ENCODE measurements around the gene TSPOAP1. TPM values are rescaled to one million over a fixed set of nuclear protein-coding genes. Genes with fewer than 3 reads are reported as not detected.
A peak's percentile ranks its signal among the peaks of the same experiment; 100 is the strongest.

TSPOAP1 gene
- total and polyA plus RNA-seq, 8 donors = 6.5 to 68.8 (median 11.6) TPM; not detected in 1

DNA sequence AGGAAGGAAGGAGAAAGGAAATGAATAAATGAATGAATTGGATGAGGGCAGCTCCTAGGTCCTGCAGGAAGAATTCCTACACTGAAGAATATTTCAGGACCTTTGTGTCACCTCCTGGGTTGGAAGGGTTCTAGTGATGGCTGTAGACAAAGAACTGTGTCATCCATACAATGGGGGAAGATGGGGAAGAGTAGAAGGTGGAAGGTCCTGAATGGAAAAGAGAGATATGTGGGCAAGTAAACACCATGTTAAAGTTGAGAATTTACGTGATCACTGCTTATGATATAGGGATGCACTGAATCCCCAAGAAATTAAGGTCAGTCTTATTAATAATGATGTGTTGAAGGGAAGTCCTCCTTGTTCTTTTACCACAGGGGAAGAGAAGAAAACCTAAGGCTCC lies 27.6 kb upstream of the TSPOAP1 start:
- TF ChIP-seq POLR2AphosphoS5 (IDR thresholded peaks at IDR 0.05) (no peak), EP300 (IDR thresholded peaks at IDR 0.05) (no peak), POLR2A (IDR thresholded peaks at IDR 0.05) (no peak)
- TF ChIP-seq, protein P1, sequence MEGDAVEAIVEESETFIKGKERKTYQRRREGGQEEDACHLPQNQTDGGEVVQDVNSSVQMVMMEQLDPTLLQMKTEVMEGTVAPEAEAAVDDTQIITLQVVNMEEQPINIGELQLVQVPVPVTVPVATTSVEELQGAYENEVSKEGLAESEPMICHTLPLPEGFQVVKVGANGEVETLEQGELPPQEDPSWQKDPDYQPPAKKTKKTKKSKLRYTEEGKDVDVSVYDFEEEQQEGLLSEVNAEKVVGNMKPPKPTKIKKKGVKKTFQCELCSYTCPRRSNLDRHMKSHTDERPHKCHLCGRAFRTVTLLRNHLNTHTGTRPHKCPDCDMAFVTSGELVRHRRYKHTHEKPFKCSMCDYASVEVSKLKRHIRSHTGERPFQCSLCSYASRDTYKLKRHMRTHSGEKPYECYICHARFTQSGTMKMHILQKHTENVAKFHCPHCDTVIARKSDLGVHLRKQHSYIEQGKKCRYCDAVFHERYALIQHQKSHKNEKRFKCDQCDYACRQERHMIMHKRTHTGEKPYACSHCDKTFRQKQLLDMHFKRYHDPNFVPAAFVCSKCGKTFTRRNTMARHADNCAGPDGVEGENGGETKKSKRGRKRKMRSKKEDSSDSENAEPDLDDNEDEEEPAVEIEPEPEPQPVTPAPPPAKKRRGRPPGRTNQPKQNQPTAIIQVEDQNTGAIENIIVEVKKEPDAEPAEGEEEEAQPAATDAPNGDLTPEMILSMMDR (IDR thresholded peaks at IDR 0.05) = no peak
- Histone ChIP-seq H3K36me3 (peaks cover 0 to 31% (median 25%) of the 10 kb centered on the region in 4 donors), H3K27me3 (no peaks in the 10 kb centered on the region), H3K4me3 (no peak overlapping the region), H3K27ac (no peak overlapping the region), H3K9me3 (no peaks in the 10 kb centered on the region), H3K4me1 (peaks cover 10 to 16% (median 15%) of the 10 kb centered on the region in 4 donors)
- intact Hi-C loops (cut with DNase I; ENCODE audit: low total_unique reads) = no loop called here
- no peak for DNase-seq
- WGBS, 5 donors = 87 to 100% (median 92%) methylated on average over 1 of the region's 1 CpG

DNA sequence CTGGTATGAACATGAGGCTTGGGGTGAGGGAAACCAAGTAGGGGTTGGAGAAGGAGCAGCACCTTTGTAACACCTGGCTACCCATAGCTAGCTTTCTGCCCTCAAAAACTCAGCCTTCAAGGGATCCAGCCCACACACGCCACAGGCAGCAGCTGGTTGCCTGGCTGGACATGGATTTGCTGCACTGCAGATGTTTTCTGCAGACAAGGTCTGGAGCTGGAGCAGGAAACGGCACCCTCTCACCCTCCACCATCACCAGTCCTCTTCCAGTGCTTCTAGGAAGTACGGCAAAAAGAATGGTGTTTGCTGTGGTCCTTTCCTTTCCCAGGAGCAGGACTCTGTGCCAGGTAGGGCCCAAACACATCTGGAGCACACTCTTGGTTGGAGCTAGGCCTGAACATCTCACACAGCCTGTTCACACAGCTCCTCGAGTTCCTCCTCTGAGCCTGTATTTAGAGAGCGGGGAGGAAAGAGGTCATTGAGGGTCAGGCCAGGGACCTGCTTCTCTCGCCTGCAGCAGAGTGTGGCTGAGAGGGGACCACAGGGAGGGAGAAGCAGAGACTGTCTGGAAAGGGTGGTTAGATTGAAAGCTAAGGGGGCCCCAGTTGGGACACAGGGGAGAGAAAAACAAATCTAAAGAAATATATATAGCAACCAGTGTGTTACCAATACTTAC lies 26.1 kb upstream of the TSPOAP1 start:
- H3K36me3 ChIP-seq = peaks cover 7 to 34% (median 30%) of the 10 kb centered on the region in 4 donors
- intact Hi-C loops (cut with DNase I; ENCODE audit: low total_unique reads) = no loop called here
- no peaks in the 10 kb centered on the region for H3K27me3 ChIP-seq
- 52 to 71% (median 62%) methylated on average over 6 of the region's 6 CpGs for WGBS, 5 donors
- TF ChIP-seq EP300 (IDR thresholded peaks at IDR 0.05) (no peak), POLR2AphosphoS5 (IDR thresholded peaks at IDR 0.05) (no peak), POLR2A (IDR thresholded peaks at IDR 0.05) (no peak)
- TF ChIP-seq, protein P1 (IDR thresholded peaks at IDR 0.05) = no peak
- DNase-seq = no peak
- H3K4me1 ChIP-seq = peaks cover 15 to 32% (median 24%) of the 10 kb centered on the region in 4 donors
- H3K9me3 ChIP-seq = no peaks in the 10 kb centered on the region
- no peak overlapping the region for H3K4me3 ChIP-seq
- no peak overlapping the region for H3K27ac ChIP-seq

DNA sequence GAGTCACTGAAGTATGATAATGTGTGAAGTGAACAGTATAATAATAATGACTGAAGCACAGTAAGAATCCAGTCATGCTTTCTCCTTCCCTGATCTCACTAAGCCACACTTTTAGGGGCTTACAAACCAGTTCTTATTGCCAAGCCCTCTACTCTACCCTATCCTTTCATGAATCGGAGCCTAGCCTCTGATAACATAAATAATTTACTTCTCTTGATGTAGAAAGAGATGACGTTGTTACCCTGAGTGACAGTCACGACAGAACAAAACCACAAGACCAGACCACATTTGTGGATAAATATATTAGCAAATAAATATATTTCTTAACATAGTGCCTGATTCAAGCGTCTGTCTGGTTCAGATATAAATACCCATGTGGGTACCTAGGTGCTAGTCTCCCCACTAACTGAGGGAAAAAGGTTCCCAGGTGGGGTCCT lies 24.8 kb upstream of the TSPOAP1 start:
- 34 to 50% (median 44%) methylated on average over 4 of the region's 4 CpGs for WGBS, 5 donors
- Histone ChIP-seq H3K9me3 (no peaks in the 10 kb centered on the region), H3K4me3 (peak overlapping the region in 1 of 4 donors; percentile 99), H3K27ac (peak overlapping the region in 4 of 5 donors; percentile 94 to 98 (median 96)), H3K27me3 (no peaks in the 10 kb centered on the region), H3K4me1 (peaks cover 15 to 37% (median 24%) of the 10 kb centered on the region in 4 donors), H3K36me3 (peaks cover 19 to 40% (median 35%) of the 10 kb centered on the region in 4 donors)
- intact Hi-C loops (cut with DNase I; ENCODE audit: low total_unique reads) = no loop called here
- DNase-seq = no peak
- TF ChIP-seq, protein P1 (IDR thresholded peaks at IDR 0.05) = no peak
- no peak for TF ChIP-seq POLR2A (IDR thresholded peaks at IDR 0.05)
- TF ChIP-seq POLR2AphosphoS5 (IDR thresholded peaks at IDR 0.05) = no peak
- no peak for TF ChIP-seq EP300 (IDR thresholded peaks at IDR 0.05)

GRCh38 chr17:58352596-58353388 lies 24.2 kb upstream of the TSPOAP1 start:
- Histone ChIP-seq H3K9me3 (no peaks in the 10 kb centered on the region), H3K4me3 (peak overlapping the region; percentile 93 to 99 (median 97)), H3K27me3 (no peaks in the 10 kb centered on the region), H3K36me3 (peaks cover 25 to 40% (median 35%) of the 10 kb centered on the region in 4 donors), H3K4me1 (peaks cover 15 to 37% (median 24%) of the 10 kb centered on the region in 4 donors), H3K27ac (peak overlapping the region; percentile 86 to 98 (median 95))
- intact Hi-C loops (cut with DNase I; ENCODE audit: low total_unique reads) = no loop called here
- WGBS, 5 donors = 1 to 2% (median 2%) methylated on average over 24 to 26 of the region's 26 CpGs
- peak in 1 of 2 donors; percentile 76 for DNase-seq
- TF ChIP-seq POLR2AphosphoS5 (IDR thresholded peaks at IDR 0.05) (peak in 2 of 3 donors; percentile 39 to 63), POLR2A (IDR thresholded peaks at IDR 0.05) (no peak)
- TF ChIP-seq, protein P1 (IDR thresholded peaks at IDR 0.05) = no peak
